HepG2 (cell line): ENCODE data around the gene SLC38A3. TPM values are rescaled to one million over a fixed set of nuclear protein-coding genes. Genes with fewer than 3 reads are reported as not detected.
A peak's percentile ranks its signal among the peaks of the same experiment; 100 is the strongest.

ENCODE experiments used
- CC2D1A ChIP-seq: sonication (generic); formaldehyde crosslinking; IDR thresholded peaks from 2 replicates; pipeline ENCODE4 v1.8.1; 2023; ENCODE audit warnings: mild to moderate bottlenecking, missing genetic modification reagents
- CHCHD3 ChIP-seq: sonication (generic); formaldehyde crosslinking; IDR thresholded peaks from 2 replicates; pipeline ENCODE4 v1.8.0; 2022; ENCODE audit warnings: mild to moderate bottlenecking, missing genetic modification reagents, moderate library complexity
- FOXJ3 ChIP-seq: sonication (generic); formaldehyde crosslinking; IDR thresholded peaks from 2 replicates; pipeline ENCODE4 v1.4.0; 2020; ENCODE audit warnings: missing genetic modification reagents, mild to moderate bottlenecking, borderline replicate concordance
- GATAD1 ChIP-seq: IDR thresholded peaks from 2 replicates; pipeline ENCODE4 v1.6.1; 2016; ENCODE audit warnings: missing genetic modification reagents, missing compliant biosample characterization
- ISX ChIP-seq: sonication (generic); formaldehyde crosslinking; conservative IDR thresholded peaks from 2 replicates; pipeline ENCODE4 v1.5.0; 2020; ENCODE audit warnings: missing genetic modification reagents
- NFIC ChIP-seq: IDR thresholded peaks from 2 replicates; pipeline ENCODE4 v1.6.1; 2012; ENCODE audit warnings: mild to moderate bottlenecking, low read length, inconsistent platforms
- SIN3B ChIP-seq: fragments of 150-350 bp; IDR thresholded peaks from 2 replicates; pipeline ENCODE4 v1.6.1; 2014; ENCODE audit warnings: low read length
- SIX1 ChIP-seq: sonication (generic); formaldehyde crosslinking; IDR thresholded peaks from 2 replicates; pipeline ENCODE4 v1.4.0; 2020; ENCODE audit warnings: missing genetic modification reagents, borderline replicate concordance
- SMAD1 ChIP-seq: sonication (generic); formaldehyde crosslinking; IDR thresholded peaks from 2 replicates; pipeline ENCODE4 v1.4.0; 2020; ENCODE audit warnings: missing genetic modification reagents, low read depth, mild to moderate bottlenecking, borderline replicate concordance
- ZBTB8A ChIP-seq: sonication (generic); formaldehyde crosslinking; IDR thresholded peaks from 2 replicates; pipeline ENCODE4 v1.4.0; 2020; ENCODE audit warnings: mild to moderate bottlenecking, low read depth, missing genetic modification reagents, borderline replicate concordance
- ZNF12 ChIP-seq: sonication (generic); formaldehyde crosslinking; IDR thresholded peaks from 2 replicates; pipeline ENCODE4 v1.5.0; 2020; ENCODE audit warnings: missing genetic modification reagents
- ZNF737 ChIP-seq: sonication (generic); formaldehyde crosslinking; IDR thresholded peaks from 2 replicates; pipeline ENCODE4 v1.5.0; 2020; ENCODE audit warnings: missing genetic modification reagents, mild to moderate bottlenecking, borderline replicate concordance
- polyA plus RNA-seq, 8 experiments: library from polyadenylated mRNA; depleted of rRNA in 3 of 8; stranded (reverse) in 7 of 8; unstranded in 1 of 8; fragments of >200 nt; fragmentation: Illumina TruSeq in 4 of 8; extraction: Trizol in 4 of 8; gene quantifications; 2 replicates each; pipeline versions ENCODE4 v1.2.1 to v1.2.3, GENCODE V29; 2011 to 2016; ENCODE audit warnings: low read depth in 4 of 8, missing spikeins in 1 of 8, mixed read lengths in 1 of 8; ENCODE audit not compliant: insufficient read depth in 1 of 8
- total RNA-seq, 5 experiments: library from RNA; depleted of rRNA; stranded (reverse); fragments of >200 nt; fragmentation: Illumina TruSeq; extraction: Trizol; gene quantifications; 2 replicates each; pipeline ENCODE4 v1.2.3, GENCODE V29; 2016; ENCODE audit warnings: low read depth in 1 of 5
- TF ChIP-seq, protein P1 (sequence below): sonication (generic); formaldehyde crosslinking; IDR thresholded peaks from 2 replicates; pipeline ENCODE4 v1.4.0; 2020; ENCODE audit warnings: low read depth, missing genetic modification reagents
- TF ChIP-seq, protein P2 (sequence below): sonication (generic); formaldehyde crosslinking; IDR thresholded peaks from 2 replicates; pipeline ENCODE4 v1.8.0; 2022; ENCODE audit warnings: mild to moderate bottlenecking, missing genetic modification reagents, moderate library complexity
- TF ChIP-seq, protein P3 (sequence below): IDR thresholded peaks from 2 replicates; pipeline ENCODE4 v1.6.1; 2016; ENCODE audit warnings: control low read depth
- TF ChIP-seq, protein P4 (sequence below): sonication (generic); formaldehyde crosslinking; IDR thresholded peaks from 2 replicates; pipeline ENCODE4 v1.4.0; 2020; ENCODE audit warnings: missing genetic modification reagents
- TF ChIP-seq, protein P5 (sequence below): sonication (generic); formaldehyde crosslinking; IDR thresholded peaks from 2 replicates; pipeline ENCODE4 v1.4.0; 2020; ENCODE audit warnings: low read depth, mild to moderate bottlenecking, missing genetic modification reagents
- TF ChIP-seq, protein P6 (sequence below): sonication (generic); formaldehyde crosslinking; IDR thresholded peaks from 2 replicates; pipeline ENCODE4 v1.4.0; 2020; ENCODE audit warnings: missing genetic modification reagents
- TF ChIP-seq, protein P7 (sequence below): fragments of 450-650 bp; IDR thresholded peaks from 2 replicates; pipeline ENCODE4 v1.6.1; 2017

The SLC38A3 gene
- total and polyA plus RNA-seq, 2 of the 13 experiments (the other 11 are each of a cell fraction or from before 2014, with no cell fraction given): 29.8 to 164 TPM

DNA sequence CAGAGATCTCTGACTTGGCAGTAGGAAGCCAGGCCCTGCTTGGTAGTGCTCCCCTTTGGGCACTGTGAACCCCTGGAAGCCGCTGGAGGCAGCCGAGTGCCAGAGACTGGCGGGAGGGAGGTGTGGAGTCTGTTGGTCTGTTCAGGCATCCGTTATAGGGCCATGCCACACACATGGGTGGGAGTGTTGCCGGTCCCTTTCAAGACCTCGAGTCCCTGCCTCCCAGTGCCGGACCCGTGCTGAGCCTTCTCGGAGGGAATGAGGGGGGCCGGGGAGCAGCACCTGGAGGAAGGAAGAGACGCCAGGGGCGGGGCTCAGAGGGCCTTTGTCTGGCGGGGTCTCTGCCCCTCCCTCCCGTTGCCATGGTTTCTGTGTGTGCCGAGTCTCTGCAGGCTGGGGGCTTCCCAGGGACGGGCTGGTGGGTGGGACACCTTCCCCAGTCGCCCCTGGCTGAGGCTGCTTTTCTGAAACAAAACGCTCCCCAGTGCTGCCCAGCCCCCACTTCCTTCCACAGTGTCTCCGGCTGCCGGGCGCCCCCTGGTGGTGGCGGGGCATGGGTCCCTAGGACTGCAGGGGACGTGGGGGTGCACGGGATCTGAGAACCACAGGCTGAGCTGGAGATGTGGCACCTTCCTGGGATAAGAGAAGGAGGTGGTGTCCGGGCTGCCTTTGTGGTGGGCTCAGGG, 40.9 kb downstream of the SLC38A3 start (continued):
- TF ChIP-seq, protein P1, sequence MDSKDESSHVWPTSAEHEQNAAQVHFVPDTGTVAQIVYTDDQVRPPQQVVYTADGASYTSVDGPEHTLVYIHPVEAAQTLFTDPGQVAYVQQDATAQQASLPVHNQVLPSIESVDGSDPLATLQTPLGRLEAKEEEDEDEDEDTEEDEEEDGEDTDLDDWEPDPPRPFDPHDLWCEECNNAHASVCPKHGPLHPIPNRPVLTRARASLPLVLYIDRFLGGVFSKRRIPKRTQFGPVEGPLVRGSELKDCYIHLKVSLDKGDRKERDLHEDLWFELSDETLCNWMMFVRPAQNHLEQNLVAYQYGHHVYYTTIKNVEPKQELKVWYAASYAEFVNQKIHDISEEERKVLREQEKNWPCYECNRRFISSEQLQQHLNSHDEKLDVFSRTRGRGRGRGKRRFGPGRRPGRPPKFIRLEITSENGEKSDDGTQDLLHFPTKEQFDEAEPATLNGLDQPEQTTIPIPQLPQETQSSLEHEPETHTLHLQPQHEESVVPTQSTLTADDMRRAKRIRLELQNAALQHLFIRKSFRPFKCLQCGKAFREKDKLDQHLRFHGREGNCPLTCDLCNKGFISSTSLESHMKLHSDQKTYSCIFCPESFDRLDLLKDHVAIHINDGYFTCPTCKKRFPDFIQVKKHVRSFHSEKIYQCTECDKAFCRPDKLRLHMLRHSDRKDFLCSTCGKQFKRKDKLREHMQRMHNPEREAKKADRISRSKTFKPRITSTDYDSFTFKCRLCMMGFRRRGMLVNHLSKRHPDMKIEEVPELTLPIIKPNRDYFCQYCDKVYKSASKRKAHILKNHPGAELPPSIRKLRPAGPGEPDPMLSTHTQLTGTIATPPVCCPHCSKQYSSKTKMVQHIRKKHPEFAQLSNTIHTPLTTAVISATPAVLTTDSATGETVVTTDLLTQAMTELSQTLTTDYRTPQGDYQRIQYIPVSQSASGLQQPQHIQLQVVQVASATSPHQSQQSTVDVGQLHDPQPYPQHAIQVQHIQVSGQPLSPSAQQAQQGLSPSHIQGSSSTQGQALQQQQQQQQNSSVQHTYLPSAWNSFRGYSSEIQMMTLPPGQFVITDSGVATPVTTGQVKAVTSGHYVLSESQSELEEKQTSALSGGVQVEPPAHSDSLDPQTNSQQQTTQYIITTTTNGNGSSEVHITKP (CRISPR knock-in tag): peak; percentile 75
- no peak for TF ChIP-seq CC2D1A
- TF ChIP-seq NFIC: no peak
- TF ChIP-seq, protein P2, sequence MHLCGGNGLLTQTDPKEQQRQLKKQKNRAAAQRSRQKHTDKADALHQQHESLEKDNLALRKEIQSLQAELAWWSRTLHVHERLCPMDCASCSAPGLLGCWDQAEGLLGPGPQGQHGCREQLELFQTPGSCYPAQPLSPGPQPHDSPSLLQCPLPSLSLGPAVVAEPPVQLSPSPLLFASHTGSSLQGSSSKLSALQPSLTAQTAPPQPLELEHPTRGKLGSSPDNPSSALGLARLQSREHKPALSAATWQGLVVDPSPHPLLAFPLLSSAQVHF (CRISPR knock-in tag): no peak
- TF ChIP-seq, protein P3, sequence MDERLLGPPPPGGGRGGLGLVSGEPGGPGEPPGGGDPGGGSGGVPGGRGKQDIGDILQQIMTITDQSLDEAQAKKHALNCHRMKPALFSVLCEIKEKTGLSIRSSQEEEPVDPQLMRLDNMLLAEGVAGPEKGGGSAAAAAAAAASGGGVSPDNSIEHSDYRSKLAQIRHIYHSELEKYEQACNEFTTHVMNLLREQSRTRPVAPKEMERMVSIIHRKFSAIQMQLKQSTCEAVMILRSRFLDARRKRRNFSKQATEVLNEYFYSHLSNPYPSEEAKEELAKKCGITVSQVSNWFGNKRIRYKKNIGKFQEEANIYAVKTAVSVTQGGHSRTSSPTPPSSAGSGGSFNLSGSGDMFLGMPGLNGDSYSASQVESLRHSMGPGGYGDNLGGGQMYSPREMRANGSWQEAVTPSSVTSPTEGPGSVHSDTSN (CRISPR knock-in tag): no peak
- no peak for TF ChIP-seq SIX1
- no peak for TF ChIP-seq ZNF737 (CRISPR knock-in tag)
- TF ChIP-seq FOXJ3 (CRISPR knock-in tag): no peak
- no peak for TF ChIP-seq ISX (CRISPR knock-in tag)
- TF ChIP-seq ZBTB8A (CRISPR knock-in tag): no peak
- no peak for TF ChIP-seq ZNF12 (CRISPR knock-in tag)
- no peak for TF ChIP-seq SMAD1 (CRISPR knock-in tag)
- TF ChIP-seq, protein P4, sequence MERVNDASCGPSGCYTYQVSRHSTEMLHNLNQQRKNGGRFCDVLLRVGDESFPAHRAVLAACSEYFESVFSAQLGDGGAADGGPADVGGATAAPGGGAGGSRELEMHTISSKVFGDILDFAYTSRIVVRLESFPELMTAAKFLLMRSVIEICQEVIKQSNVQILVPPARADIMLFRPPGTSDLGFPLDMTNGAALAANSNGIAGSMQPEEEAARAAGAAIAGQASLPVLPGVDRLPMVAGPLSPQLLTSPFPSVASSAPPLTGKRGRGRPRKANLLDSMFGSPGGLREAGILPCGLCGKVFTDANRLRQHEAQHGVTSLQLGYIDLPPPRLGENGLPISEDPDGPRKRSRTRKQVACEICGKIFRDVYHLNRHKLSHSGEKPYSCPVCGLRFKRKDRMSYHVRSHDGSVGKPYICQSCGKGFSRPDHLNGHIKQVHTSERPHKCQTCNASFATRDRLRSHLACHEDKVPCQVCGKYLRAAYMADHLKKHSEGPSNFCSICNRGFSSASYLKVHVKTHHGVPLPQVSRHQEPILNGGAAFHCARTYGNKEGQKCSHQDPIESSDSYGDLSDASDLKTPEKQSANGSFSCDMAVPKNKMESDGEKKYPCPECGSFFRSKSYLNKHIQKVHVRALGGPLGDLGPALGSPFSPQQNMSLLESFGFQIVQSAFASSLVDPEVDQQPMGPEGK (CRISPR knock-in tag): peak; percentile 95
- TF ChIP-seq, protein P5, sequence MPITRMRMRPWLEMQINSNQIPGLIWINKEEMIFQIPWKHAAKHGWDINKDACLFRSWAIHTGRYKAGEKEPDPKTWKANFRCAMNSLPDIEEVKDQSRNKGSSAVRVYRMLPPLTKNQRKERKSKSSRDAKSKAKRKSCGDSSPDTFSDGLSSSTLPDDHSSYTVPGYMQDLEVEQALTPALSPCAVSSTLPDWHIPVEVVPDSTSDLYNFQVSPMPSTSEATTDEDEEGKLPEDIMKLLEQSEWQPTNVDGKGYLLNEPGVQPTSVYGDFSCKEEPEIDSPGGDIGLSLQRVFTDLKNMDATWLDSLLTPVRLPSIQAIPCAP: no peak
- no peak for TF ChIP-seq SIN3B
- no peak for TF ChIP-seq CHCHD3
- TF ChIP-seq GATAD1 (CRISPR knock-in tag): no peak
- TF ChIP-seq, protein P6, sequence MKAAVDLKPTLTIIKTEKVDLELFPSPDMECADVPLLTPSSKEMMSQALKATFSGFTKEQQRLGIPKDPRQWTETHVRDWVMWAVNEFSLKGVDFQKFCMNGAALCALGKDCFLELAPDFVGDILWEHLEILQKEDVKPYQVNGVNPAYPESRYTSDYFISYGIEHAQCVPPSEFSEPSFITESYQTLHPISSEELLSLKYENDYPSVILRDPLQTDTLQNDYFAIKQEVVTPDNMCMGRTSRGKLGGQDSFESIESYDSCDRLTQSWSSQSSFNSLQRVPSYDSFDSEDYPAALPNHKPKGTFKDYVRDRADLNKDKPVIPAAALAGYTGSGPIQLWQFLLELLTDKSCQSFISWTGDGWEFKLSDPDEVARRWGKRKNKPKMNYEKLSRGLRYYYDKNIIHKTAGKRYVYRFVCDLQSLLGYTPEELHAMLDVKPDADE (CRISPR knock-in tag): no peak
- TF ChIP-seq, protein P7, sequence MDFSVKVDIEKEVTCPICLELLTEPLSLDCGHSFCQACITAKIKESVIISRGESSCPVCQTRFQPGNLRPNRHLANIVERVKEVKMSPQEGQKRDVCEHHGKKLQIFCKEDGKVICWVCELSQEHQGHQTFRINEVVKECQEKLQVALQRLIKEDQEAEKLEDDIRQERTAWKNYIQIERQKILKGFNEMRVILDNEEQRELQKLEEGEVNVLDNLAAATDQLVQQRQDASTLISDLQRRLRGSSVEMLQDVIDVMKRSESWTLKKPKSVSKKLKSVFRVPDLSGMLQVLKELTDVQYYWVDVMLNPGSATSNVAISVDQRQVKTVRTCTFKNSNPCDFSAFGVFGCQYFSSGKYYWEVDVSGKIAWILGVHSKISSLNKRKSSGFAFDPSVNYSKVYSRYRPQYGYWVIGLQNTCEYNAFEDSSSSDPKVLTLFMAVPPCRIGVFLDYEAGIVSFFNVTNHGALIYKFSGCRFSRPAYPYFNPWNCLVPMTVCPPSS: no peak
